WTC11 (cell line): ENCODE results near the gene TOM1L2.

Experiments used
- ATF1 ChIP-seq: sonication (generic); formaldehyde crosslinking; IDR thresholded peaks from 2 replicates; pipeline ENCODE4 v1.8.1; 2023; ENCODE audit warnings: mild to moderate bottlenecking, moderate library complexity, missing genetic modification reagents
- CREB1 ChIP-seq: sonication (generic); formaldehyde crosslinking; IDR thresholded peaks from 2 replicates; pipeline ENCODE4 v1.8.0; 2023; ENCODE audit warnings: mild to moderate bottlenecking, missing genetic modification reagents
- CREM ChIP-seq: sonication (generic); formaldehyde crosslinking; IDR thresholded peaks from 2 replicates; pipeline ENCODE4 v1.8.1; 2022; ENCODE audit warnings: mild to moderate bottlenecking, missing genetic modification reagents, moderate library complexity
- ESRRA ChIP-seq: sonication (generic); formaldehyde crosslinking; IDR thresholded peaks from 2 replicates; pipeline ENCODE4 v1.8.1; 2022; ENCODE audit warnings: mild to moderate bottlenecking, missing genetic modification reagents, borderline replicate concordance
- GABPB1 ChIP-seq: sonication (generic); formaldehyde crosslinking; IDR thresholded peaks from 2 replicates; pipeline ENCODE4 v1.8.1; 2023; ENCODE audit warnings: mild to moderate bottlenecking, missing genetic modification reagents
- IRF2 ChIP-seq: sonication (generic); formaldehyde crosslinking; IDR thresholded peaks from 2 replicates; pipeline ENCODE4 v1.8.0; 2022; ENCODE audit warnings: low read depth, missing genetic modification reagents, borderline replicate concordance
- NR3C1 ChIP-seq: sonication (generic); formaldehyde crosslinking; conservative IDR thresholded peaks from 2 replicates; pipeline ENCODE4 v1.8.1; 2023; ENCODE audit warnings: low read depth, mild to moderate bottlenecking, missing genetic modification reagents
- PRRX2 ChIP-seq: fragments of 250-450 bp; sonication (Bioruptor Pico); IDR thresholded peaks from 2 replicates; pipeline ENCODE4 v1.8.0; 2021; ENCODE audit warnings: mild to moderate bottlenecking
- TF ChIP-seq, protein P1 (sequence below): fragments of 200-600 bp; IDR thresholded peaks from 2 replicates; pipeline ENCODE4 v1.8.0; 2022; ENCODE audit warnings: antibody characterized with exemption
- TF ChIP-seq, protein P2 (sequence below): sonication (generic); formaldehyde crosslinking; conservative IDR thresholded peaks from 2 replicates; pipeline ENCODE4 v1.8.1; 2022; ENCODE audit warnings: mild to moderate bottlenecking, missing genetic modification reagents
- TF ChIP-seq, protein P3 (sequence below): sonication (generic); formaldehyde crosslinking; IDR thresholded peaks from 2 replicates; pipeline ENCODE4 v1.8.1; 2022; ENCODE audit warnings: mild to moderate bottlenecking, missing genetic modification reagents, moderate library complexity, borderline replicate concordance

DNA sequence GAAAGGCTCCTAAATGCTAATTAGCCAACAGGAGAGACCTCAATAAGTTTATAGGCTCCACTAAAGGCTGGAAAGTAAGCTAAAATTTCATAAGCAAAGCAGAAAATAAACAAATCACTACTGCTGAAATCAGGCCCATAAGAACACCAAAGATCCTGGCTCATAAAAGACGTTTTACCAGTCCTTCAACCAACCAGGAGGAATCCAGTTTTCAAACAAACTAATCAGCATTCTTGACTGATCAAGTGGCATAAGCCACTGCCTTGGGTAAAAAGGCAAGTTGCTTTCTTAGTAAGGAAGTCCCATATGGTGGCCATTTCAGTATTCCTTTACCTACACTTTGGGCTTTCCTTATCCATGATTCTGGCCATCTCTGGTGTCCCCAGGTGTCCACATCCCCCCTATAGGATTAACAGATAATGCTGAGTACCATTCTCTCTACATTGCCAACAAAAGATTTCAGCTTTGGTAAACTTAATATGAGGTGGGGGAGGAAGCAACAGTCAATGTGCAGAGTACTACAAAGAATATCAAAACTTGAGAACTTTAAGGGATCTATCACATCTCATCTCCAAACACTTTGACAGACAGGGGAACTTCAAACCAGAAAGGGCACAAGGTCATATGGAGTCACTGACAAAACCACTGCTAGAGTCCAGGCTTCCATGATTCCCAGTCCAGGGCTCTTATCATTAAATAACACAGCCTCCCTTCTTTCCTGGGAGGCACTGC, 1.3 kb downstream of the TOM1L2 start:
- TF ChIP-seq, protein P1, sequence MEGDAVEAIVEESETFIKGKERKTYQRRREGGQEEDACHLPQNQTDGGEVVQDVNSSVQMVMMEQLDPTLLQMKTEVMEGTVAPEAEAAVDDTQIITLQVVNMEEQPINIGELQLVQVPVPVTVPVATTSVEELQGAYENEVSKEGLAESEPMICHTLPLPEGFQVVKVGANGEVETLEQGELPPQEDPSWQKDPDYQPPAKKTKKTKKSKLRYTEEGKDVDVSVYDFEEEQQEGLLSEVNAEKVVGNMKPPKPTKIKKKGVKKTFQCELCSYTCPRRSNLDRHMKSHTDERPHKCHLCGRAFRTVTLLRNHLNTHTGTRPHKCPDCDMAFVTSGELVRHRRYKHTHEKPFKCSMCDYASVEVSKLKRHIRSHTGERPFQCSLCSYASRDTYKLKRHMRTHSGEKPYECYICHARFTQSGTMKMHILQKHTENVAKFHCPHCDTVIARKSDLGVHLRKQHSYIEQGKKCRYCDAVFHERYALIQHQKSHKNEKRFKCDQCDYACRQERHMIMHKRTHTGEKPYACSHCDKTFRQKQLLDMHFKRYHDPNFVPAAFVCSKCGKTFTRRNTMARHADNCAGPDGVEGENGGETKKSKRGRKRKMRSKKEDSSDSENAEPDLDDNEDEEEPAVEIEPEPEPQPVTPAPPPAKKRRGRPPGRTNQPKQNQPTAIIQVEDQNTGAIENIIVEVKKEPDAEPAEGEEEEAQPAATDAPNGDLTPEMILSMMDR, result no peak
- TF ChIP-seq, protein P2, sequence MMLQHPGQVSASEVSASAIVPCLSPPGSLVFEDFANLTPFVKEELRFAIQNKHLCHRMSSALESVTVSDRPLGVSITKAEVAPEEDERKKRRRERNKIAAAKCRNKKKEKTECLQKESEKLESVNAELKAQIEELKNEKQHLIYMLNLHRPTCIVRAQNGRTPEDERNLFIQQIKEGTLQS, result no peak
- TF ChIP-seq GABPB1 (CRISPR knock-in tag) (no peak), NR3C1 (CRISPR knock-in tag) (no peak), ESRRA (no peak), CREB1 (CRISPR knock-in tag) (no peak), CREM (CRISPR knock-in tag) (no peak), ATF1 (CRISPR knock-in tag) (no peak), IRF2 (no peak), PRRX2 (CRISPR knock-in tag) (no peak)
- TF ChIP-seq, protein P3, sequence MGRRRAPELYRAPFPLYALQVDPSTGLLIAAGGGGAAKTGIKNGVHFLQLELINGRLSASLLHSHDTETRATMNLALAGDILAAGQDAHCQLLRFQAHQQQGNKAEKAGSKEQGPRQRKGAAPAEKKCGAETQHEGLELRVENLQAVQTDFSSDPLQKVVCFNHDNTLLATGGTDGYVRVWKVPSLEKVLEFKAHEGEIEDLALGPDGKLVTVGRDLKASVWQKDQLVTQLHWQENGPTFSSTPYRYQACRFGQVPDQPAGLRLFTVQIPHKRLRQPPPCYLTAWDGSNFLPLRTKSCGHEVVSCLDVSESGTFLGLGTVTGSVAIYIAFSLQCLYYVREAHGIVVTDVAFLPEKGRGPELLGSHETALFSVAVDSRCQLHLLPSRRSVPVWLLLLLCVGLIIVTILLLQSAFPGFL (CRISPR knock-in tag), result no peak
